Gastrocnemius medialis (tissue), 4 donors: ENCODE data around the gene BORCS8. TPM values are rescaled to one million over a fixed set of nuclear protein-coding genes. Genes with fewer than 3 reads are reported as not detected.

Source experiments
- ATAC-seq, 2 donors: fragments of 150-250 bp; one replicate each; pipeline ENCODE4 v1.9.1; 2016
- DNase-seq, 2 donors: peaks; one replicate each; pipeline ENCODE4 v3.0.0-alpha.2; 2019
- H3K27ac ChIP-seq, 4 donors: fragments of 200-600 bp; sonication (generic); 1 replicate in 1 of 4; 2 replicates in 3 of 4; pipeline ENCODE4 v1.5.1; 2016 to 2018; ENCODE audit warnings: mild to moderate bottlenecking in 2 of 4, moderate library complexity in 1 of 4
- H3K27me3 ChIP-seq, 3 donors: fragments of 200-600 bp; sonication (generic) in 2 of 3; 1 replicate in 1 of 3; 2 replicates in 2 of 3; pipeline versions ENCODE4 v1.5.1 to v1.6.0; 2016 to 2019; ENCODE audit warnings: mild to moderate bottlenecking in 1 of 3, moderate library complexity in 1 of 3
- H3K36me3 ChIP-seq, 2 donors: fragments of 200-600 bp; sonication (generic) in 1 of 2; one replicate each; pipeline ENCODE4 v1.5.1; 2017 to 2018
- H3K4me1 ChIP-seq, 2 donors: fragments of 200-600 bp; sonication (generic) in 1 of 2; one replicate each; pipeline ENCODE4 v1.5.1; 2016 to 2017; ENCODE audit warnings: mild to moderate bottlenecking in 2 of 2
- H3K4me3 ChIP-seq, 4 donors: fragments of 200-600 bp; sonication (generic) in 3 of 4; 1 replicate in 1 of 4; 2 replicates in 3 of 4; pipeline ENCODE4 v1.5.1; 2016 to 2019; ENCODE audit warnings: mild to moderate bottlenecking in 2 of 4
- H3K9me3 ChIP-seq, 3 donors: fragments of 200-600 bp; sonication (generic) in 2 of 3; 1 replicate in 1 of 3; 2 replicates in 2 of 3; pipeline ENCODE4 v1.5.1; 2016 to 2019
- POLR2A ChIP-seq, 2 donors: fragments of 450-650 bp; IDR thresholded peaks; one replicate each; pipeline ENCODE4 v1.6.1; 2017; ENCODE audit warnings: antibody characterized with exemption in 2 of 2, mild to moderate bottlenecking in 2 of 2, moderate library complexity in 2 of 2
- in situ Hi-C, 4 donors: fragments of 200-750 bp; cut with MboI; loops; one replicate each; pipeline versions ENCODE4 v1.15.0 to v1.8.0; 2017; ENCODE audit warnings: low sequenced_read_pairs in 4 of 4
- intact Hi-C: fragments of 100-400 bp; cut with DNase I; formaldehyde crosslinking; loops from one replicate; pipeline ENCODE4 v1.15.1; 2023; ENCODE audit warnings: low total_unique reads
- total RNA-seq, 4 donors: library from RNA; depleted of rRNA; stranded (reverse); fragments of >200 nt; gene quantifications; one replicate each; pipeline versions ENCODE4 v1.1.0 to v1.2.3, GENCODE V29; 2016
- TF ChIP-seq, protein P1 (sequence below), 5 experiments: fragments of 450-650 bp in 3 of 5; fragments of 200-600 bp in 2 of 5; sonication (generic) in 2 of 5; IDR thresholded peaks in 4 of 5; conservative IDR thresholded peaks in 1 of 5; 1 replicate in 4 of 5; 2 replicates in 1 of 5; pipeline ENCODE4 v1.5.1; 2016 to 2019; ENCODE audit warnings: antibody characterized with exemption in 5 of 5, mild to moderate bottlenecking in 3 of 5, moderate library complexity in 3 of 5

Gene BORCS8
- total RNA-seq: 10 to 100 TPM; 11.2 to 17.2 (median 13.3) TPM

DNA sequence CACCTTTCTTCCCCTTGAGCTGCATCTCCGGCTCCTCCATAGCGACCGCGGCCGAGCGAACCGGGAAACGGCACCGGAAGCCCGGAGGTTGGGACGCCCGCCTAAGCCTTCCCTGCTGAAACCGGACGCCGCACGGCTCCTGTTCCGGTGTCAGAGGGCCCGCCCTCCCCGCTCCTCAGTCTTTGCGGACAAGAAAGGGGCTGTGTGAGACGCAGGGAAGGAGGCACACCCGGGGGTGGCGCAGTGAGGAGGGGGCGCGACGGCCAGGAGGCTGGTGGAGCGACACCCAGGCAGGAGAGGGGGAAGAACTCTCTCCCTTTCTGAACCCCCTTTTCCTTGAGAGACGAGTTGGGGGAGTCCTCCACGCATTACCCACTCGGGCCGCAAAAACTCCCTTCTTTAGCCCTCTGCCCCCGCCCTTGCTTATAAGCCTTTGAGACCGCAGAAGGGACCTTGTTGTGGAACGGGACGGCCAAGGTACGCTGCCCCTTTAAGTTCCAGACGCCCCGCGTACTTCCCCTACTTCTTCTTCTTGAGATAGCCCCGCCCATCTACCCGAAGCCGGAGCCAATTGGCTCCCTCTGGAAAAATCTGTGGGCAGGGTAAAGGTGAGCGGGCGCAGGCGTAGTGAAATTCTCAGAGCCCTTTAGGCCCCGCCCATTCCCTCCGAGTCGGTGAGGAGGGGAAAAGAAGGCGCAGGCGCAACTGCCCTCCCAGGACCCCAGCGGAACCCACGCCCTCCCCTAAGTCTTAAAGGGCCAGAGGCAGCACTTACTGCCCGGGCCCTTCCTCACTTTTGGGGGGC is at the start of gene BORCS8, which contains the start of gene RFXANK:
Gene BORCS8 (minus strand): TSS at position 75 of the 805 bp plus-strand sequence. CDS start 35 bp downstream, at position 40.
Gene RFXANK (plus strand): TSS at position 181 of the 805 bp plus-strand sequence. CDS start 1,689 bp downstream, outside the sequence.
- peak; percentile 99 to 100 for DNase-seq
- in situ Hi-C loops: no loop called here
- Histone ChIP-seq H3K27me3 (no peaks in the 10 kb centered on the region), H3K27ac (peak within 1 kb of the TSS; percentile 99 to 100 (median 100)), H3K4me1 (peaks cover 30 to 44% of the 10 kb centered on the region in 2 donors), H3K9me3 (no peaks in the 10 kb centered on the region), H3K4me3 (peak within 1 kb of the TSS; percentile 83 to 99 (median 92)), H3K36me3 (peaks cover 0 to 8% of the 10 kb centered on the region in 2 donors)
- intact Hi-C loops: loop anchor here (1.0 to 10.0 kb wide), 6 partner anchors 11 to 324 kb away; partner anchors contain the start of genes GATAD2A, MAU2, NDUFA13 and NR2C2AP
- TF ChIP-seq POLR2A (IDR thresholded peaks at IDR 0.05): peak; percentile 67 to 79
- TF ChIP-seq, protein P1, sequence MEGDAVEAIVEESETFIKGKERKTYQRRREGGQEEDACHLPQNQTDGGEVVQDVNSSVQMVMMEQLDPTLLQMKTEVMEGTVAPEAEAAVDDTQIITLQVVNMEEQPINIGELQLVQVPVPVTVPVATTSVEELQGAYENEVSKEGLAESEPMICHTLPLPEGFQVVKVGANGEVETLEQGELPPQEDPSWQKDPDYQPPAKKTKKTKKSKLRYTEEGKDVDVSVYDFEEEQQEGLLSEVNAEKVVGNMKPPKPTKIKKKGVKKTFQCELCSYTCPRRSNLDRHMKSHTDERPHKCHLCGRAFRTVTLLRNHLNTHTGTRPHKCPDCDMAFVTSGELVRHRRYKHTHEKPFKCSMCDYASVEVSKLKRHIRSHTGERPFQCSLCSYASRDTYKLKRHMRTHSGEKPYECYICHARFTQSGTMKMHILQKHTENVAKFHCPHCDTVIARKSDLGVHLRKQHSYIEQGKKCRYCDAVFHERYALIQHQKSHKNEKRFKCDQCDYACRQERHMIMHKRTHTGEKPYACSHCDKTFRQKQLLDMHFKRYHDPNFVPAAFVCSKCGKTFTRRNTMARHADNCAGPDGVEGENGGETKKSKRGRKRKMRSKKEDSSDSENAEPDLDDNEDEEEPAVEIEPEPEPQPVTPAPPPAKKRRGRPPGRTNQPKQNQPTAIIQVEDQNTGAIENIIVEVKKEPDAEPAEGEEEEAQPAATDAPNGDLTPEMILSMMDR (IDR thresholded peaks at IDR 0.05 in 4 of 5, conservative IDR thresholded peaks at IDR 0.05 in 1 of 5): peak in 2 of 5 experiments; percentile 9 to 18
- ATAC-seq: peak; percentile 98 to 100

DNA sequence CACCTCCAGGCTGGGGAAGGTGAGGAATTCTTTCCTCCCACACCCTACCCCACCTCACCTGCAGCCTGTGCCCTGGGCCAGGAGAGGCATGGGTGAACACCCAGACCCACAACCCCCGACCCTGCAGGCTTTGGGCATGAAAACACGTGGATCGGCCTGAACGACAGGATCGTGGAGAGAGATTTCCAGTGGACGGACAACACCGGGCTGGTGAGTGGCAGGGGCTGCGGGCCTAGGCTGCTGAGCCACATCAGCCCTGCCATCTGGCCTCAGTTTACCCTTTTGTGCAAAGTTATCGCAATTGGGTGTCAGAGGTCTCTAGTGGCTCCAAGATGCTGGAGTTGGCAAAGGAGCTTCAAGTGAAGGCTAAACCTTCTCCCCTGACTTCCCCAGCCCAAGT is 48.5 kb upstream of the BORCS8 start:
- Histone ChIP-seq H3K9me3 (peaks cover 0 to 4% (median 0%) of the 10 kb centered on the region in 3 donors), H3K27ac (no peak overlapping the region), H3K36me3 (no peaks in the 10 kb centered on the region), H3K27me3 (peaks cover 0 to 11% (median 8%) of the 10 kb centered on the region in 3 donors), H3K4me3 (no peak overlapping the region), H3K4me1 (no peaks in the 10 kb centered on the region)
- DNase-seq (no peak), ATAC-seq (no peak)
- intact Hi-C loops: no loop called here
- in situ Hi-C loops: no loop called here
- TF ChIP-seq, protein P1 (IDR thresholded peaks at IDR 0.05 in 4 of 5, conservative IDR thresholded peaks at IDR 0.05 in 1 of 5): no peak
- TF ChIP-seq POLR2A (IDR thresholded peaks at IDR 0.05): no peak

DNA sequence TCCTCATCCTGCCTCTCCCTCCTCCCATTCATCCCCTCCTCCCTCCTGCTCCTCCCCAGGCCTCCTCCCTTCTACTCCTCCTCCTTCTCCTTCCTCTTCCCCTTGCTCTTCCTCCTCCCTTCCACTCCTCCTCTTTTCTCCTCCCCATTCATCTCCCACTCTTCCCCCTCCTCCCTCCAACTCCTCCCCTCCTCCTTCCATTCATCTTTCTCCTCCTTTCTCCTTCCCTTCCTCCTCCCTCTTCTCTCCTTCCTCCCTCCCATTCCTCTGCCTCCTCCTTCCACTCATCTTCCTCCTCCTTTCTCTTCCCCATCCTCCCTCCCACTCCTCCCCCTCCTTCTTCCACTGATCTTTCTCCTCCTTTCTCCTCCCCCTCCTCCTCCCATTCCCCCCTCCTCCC is 47.7 kb upstream of the BORCS8 start:
- TF ChIP-seq, protein P1 (IDR thresholded peaks at IDR 0.05 in 4 of 5, conservative IDR thresholded peaks at IDR 0.05 in 1 of 5): no peak
- no peak for TF ChIP-seq POLR2A (IDR thresholded peaks at IDR 0.05)
- peaks cover 0 to 16% (median 11%) of the 10 kb centered on the region in 3 donors for H3K27me3 ChIP-seq

DNA sequence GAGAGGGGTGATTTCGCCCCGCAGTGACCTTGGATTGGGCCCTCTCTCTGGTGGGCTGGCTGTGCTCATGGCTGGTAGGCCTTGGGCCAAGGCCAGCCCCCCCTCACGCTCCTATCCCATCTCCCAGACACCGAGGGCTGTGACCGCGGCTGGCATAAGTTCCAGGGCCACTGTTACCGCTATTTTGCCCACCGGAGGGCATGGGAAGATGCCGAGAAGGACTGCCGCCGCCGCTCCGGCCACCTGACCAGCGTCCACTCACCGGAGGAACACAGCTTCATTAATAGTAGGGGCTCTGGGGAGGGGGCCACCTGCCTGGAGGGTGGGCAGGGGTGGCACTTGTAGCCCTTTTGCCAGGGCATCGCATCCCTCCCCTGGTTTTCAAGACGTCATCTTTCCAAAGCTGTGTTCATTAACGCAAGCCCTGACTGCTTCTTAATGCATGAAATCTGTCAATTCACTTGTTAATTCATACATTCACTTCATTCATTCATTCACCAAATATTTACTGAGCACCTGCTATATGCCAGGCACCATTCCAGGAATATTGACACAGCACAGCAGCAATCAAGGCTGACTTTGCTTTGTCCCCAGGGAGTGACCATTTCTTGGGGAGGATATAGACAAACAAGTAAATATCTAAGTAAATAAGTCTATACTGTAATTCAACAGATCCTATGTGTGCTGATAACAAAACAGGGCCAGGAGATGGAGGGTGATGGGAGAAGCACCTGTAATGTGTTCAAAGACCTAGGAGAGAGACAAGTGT is 46.4 kb upstream of the BORCS8 start:
- peaks cover 0 to 23% (median 9%) of the 10 kb centered on the region in 3 donors for H3K9me3 ChIP-seq

More for the DNA sequence above, 47.7 kb upstream of the BORCS8 start:
- no peak for DNase-seq
- no peaks in the 10 kb centered on the region for H3K4me1 ChIP-seq
- in situ Hi-C loops: no loop called here
- H3K9me3 ChIP-seq: peaks cover 0 to 12% (median 5%) of the 10 kb centered on the region in 3 donors
- H3K36me3 ChIP-seq: no peaks in the 10 kb centered on the region
- intact Hi-C loops: no loop called here
- no peak overlapping the region for H3K4me3 ChIP-seq
- H3K27ac ChIP-seq: no peak overlapping the region
- no peak for ATAC-seq

More for the DNA sequence above, 46.4 kb upstream of the BORCS8 start:
- TF ChIP-seq, protein P1 (IDR thresholded peaks at IDR 0.05 in 4 of 5, conservative IDR thresholded peaks at IDR 0.05 in 1 of 5): no peak
- no peak for TF ChIP-seq POLR2A (IDR thresholded peaks at IDR 0.05)
- in situ Hi-C loops: no loop called here
- no peak overlapping the region for H3K27ac ChIP-seq
- intact Hi-C loops: no loop called here
- H3K36me3 ChIP-seq: no peaks in the 10 kb centered on the region
- ATAC-seq (no peak), DNase-seq (no peak)
- H3K4me3 ChIP-seq: no peak overlapping the region
- peaks cover 0 to 22% (median 11%) of the 10 kb centered on the region in 3 donors for H3K27me3 ChIP-seq
- H3K4me1 ChIP-seq: no peaks in the 10 kb centered on the region
